HG03565 (cell line): Measurements from ENCODE around the gene VPS45.

Experiments used
- ATAC-seq: cut with Tn5 transposase; IDR thresholded peaks from one replicate; pipeline ENCODE4 v1.9.1; 2021; ENCODE audit warnings: mild to moderate bottlenecking, moderate library complexity; ENCODE audit not compliant: unreplicated experiment

VPS45 gene

GRCh38 chr1:150156868-150157603, 89.5 kb downstream of the VPS45 start:
- ATAC-seq = no peak

GRCh38 chr1:150159550-150159949, 92.0 kb downstream of the VPS45 start:
- ATAC-seq = no peak

GRCh38 chr1:150160964-150161621, 93.5 kb downstream of the VPS45 start:
- no peak for ATAC-seq

- ATAC-seq = no peak
Observed at GRCh38 chr1:150161747-150162581, 94.4 kb downstream of the VPS45 start.

- ATAC-seq = no peak
Observed at GRCh38 chr1:150162582-150162861, 94.9 kb downstream of the VPS45 start.

- ATAC-seq = peak; percentile 32
Observed at GRCh38 chr1:150162862-150163706, 95.5 kb downstream of the VPS45 start.

- no peak for ATAC-seq
Observed at GRCh38 chr1:150164224-150164623, 96.6 kb downstream of the VPS45 start.

- no peak for ATAC-seq
Observed at GRCh38 chr1:150164779-150165178, 97.2 kb downstream of the VPS45 start.

- no peak for ATAC-seq
Observed at GRCh38 chr1:150165622-150166612, 98.3 kb downstream of the VPS45 start.

GRCh38 chr1:150168960-150169601, 101.5 kb downstream of the VPS45 start:
- no peak for ATAC-seq

- ATAC-seq = no peak
Observed at GRCh38 chr1:150171801-150172200, 104.2 kb downstream of the VPS45 start.

- ATAC-seq = no peak
Observed at GRCh38 chr1:150173141-150173585, 105.6 kb downstream of the VPS45 start.

GRCh38 chr1:150176593-150176992, 109.0 kb downstream of the VPS45 start:
- no peak for ATAC-seq

GRCh38 chr1:150178548-150178947, 111.0 kb downstream of the VPS45 start:
- no peak for ATAC-seq

- ATAC-seq = no peak
Observed at GRCh38 chr1:150179867-150180266, 112.3 kb downstream of the VPS45 start.

- no peak for ATAC-seq
Observed at GRCh38 chr1:150180474-150180873, 112.9 kb downstream of the VPS45 start.

- ATAC-seq = no peak
Observed at GRCh38 chr1:150182247-150182646, 114.7 kb downstream of the VPS45 start.

GRCh38 chr1:150183061-150183460, 115.5 kb downstream of the VPS45 start:
- no peak for ATAC-seq

GRCh38 chr1:150185481-150185880, 117.9 kb downstream of the VPS45 start:
- no peak for ATAC-seq
